HG03103 (cell line): Measurements from ENCODE around the gene MEGF11.
"Not testable (repeated sequence)": the region's sequence is repeated elsewhere in the genome, so short reads cannot be mapped to it uniquely, and the experiment has no call there.

Experiments used
- ATAC-seq: cut with Tn5 transposase; IDR thresholded peaks from one replicate; pipeline ENCODE4 v1.9.1; 2021; ENCODE audit warnings: low read depth; ENCODE audit not compliant: unreplicated experiment

Gene MEGF11

DNA sequence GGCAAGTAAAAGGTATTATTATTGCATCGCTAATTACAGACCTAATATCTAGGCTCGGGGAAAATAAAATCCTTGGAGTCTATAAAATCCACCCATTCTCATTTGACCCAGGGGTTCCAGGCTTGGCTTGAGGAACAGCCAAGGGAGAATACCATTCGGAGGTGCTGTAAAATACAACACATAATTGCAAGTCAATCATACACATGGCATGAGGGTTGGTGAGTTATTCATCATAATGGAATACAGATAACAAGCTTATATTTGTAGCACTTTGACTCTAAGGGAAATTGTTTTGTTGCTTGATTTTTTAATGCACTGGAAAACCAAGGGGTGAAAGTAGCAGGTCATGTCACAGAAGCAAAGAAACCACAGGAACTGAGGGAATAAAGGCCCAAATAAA lies 23.0 kb upstream of the MEGF11 start:
- no peak for ATAC-seq

GRCh38 chr15:66275352-66275751 lies 21.8 kb upstream of the MEGF11 start:
- ATAC-seq: no peak

GRCh38 chr15:66270932-66271331 lies 17.4 kb upstream of the MEGF11 start:
- no peak for ATAC-seq

- no peak for ATAC-seq
Observed at GRCh38 chr15:66269326-66270090, 16.0 kb upstream of the MEGF11 start.

- no peak for ATAC-seq
Observed at GRCh38 chr15:66264859-66265513, 11.4 kb upstream of the MEGF11 start.

GRCh38 chr15:66262837-66263236 lies 9.3 kb upstream of the MEGF11 start:
- ATAC-seq: not testable (repeated sequence)

DNA sequence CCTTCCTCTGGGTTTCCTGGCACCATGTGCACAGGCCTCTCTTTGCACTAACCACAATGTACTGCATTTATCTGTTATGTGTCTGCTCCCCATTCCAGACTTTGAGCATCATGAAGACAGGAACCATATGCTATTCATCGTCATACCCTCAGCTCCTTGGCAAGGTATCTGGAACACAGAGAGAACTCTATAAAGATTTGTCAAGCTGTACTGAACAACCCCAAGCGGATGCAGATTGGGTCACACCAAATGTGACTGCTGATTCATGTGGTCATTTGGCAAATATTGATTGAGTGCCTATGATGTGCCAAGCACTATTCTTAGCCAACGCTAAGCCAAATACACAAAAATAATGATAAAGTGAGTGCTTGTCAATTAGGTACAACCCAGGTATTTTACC lies 7.5 kb upstream of the MEGF11 start:
- ATAC-seq: no peak

DNA sequence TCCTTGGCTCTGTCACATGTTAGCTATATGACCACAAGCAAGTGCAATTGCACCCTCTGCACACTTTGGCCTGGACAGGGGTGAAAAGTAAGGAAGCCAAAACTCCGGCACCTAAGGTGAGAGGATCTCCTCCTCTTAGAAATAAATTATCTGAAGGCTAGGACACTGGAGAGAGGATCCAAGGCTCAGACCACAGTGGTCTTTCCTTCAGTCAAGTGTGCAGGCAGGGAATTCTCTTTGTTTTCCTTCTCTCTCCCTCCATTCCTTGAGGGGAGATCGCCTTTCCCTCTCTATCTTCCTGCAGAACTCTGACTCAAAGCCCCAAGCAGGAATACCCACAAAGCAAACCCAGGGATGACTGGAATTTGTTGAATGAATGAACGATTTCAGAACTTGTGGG lies 3.1 kb upstream of the MEGF11 start:
- ATAC-seq: no peak

DNA sequence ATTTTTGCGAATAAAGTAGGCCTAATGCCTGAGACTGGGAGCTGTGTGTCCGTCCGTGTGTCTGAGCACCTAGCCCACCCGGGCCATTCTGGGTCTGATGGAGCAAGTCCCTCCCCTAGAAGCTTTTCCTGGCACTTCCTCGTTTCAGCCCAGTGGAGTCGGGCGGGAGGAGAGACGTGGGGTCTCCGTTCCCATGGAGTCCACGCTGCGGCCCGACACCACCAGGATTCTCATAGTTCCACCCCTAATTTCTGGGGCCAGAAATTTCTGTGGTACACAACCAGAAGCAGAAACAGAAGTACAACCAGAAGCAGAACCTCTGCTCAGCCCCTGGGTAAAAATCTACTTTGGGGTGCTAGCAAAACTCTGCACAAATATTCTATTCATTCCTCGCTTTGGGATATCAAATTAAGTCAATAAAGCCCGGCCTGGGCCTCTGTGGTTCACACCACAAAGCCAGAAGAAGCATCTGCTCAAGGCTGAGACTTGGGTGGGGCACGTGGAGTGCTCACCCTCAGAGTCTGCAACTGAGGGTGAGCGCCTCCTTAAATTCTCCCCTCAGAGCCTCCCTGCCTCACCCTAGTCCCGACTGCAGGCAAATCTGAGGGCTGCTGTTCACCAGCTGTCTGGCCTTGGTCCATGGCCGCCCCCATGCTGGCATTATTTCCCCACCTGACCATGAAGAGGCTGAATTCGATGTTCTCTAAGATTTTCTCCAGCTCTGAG lies 1.6 kb upstream of the MEGF11 start:
- no peak for ATAC-seq

- no peak for ATAC-seq
Observed at GRCh38 chr15:66254089-66254950, 770 bp upstream of the MEGF11 start.

DNA sequence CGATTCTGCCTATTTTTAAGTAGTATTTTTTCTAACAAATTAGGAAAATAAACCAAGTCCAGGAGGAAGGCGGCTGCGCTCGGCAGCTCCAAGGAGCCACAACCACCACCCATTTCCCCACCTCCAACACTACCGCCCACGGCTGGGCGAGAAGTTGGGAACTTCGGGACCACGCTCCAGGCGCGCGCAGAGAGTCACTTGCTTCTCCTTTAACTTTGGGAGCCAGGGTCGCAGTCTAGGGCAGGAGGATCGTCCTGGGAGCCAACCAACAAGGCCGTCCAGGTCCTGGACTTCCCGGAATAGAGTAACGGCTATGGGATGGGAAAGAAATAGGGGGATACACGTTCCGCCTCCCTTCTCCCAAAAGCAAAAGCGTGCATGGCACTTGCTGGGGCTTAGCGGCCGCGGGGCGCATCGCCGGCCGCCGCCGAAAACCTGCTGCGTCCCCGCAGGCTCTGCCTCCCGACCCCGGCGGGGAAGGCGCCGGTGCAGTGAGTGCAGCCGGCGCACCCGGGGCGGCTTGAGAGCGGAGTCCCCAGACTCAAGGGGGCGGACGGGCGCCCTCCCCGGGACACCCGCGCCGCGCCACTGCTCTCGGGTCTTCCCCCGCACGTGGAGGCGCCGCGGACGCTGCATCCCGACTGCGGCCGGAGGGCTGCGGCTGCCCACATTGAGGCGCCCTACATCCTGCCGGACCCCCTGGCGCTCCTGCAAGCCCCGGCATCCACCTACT lies 699 bp downstream of the MEGF11 start:
- ATAC-seq: no peak

DNA sequence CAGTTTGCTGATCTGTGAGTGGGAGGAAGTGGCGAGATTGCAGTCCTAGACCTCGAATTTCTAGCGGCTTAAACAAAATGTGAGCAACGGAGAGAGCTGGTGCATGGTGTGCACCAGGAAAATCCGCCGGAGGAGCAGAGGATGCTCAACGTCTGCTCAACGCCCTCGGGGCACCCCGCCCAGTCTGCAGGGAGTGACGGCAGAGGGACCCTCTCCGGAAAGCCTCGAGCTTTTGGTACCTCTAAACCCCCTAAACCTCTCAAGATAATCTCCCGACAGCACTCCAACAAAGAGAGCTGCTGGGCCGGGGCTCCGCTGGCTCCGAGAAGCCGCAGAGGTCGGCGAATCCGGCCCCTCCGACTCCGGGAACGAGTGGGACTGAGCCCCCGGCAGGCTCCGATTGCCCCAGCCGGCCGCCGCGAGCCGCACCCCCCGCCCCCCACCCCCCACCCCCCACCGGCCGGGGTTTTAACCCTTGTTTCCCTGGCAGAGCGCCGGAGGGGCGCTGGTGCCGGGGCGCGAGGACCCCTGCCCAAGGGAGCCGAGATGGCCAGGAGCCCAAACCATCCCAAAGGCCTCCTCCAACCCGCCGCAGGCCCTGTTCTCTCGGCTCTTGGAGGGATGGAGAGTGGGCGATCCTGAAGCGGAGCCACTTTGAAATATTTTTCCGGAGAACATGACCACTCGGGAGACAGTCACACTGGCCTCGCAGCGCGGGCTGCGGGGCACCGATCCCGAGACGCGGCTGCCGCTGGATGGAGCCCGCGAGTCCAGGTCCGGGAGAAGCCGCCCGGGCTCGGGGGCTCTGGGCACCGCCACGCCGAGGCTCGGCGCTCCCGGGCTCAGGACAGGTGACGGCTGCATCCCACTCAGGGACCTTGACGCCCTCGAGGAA lies 1.5 kb downstream of the MEGF11 start:
- ATAC-seq: no peak

DNA sequence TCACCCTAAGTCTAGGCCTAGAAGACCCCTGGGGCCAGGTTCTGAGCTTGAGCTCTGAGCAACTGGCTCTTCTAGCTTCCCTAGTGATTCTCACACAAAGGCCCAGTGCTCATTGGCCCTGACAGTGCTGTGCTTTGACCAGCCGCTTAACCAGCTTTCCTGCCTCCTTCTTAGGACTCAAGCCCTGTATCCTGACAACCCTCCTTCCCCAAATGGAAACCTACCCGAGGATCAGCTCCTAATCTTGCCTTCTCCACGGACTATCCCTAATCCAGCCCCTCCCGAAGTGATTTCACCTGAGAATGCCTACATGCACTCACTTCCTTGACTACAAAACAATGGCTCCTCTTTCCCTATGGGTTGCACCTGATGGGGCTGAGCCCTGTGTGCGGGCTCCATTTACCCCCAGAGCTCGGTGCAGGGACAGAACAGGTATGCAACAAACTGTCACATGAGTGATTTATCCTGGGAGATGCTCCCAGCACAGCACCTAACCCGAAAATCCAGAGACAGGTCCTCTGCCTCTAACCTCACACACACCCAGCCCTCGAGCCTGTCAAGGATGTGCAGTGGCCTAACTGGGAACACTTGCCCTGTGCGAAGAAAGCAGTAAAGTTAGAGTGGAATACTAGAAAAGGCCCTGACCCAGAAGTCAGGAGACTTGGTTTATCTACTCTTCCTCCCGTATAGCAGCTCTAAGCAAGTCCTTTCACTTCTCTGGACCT lies 2.3 kb downstream of the MEGF11 start:
- ATAC-seq: no peak

- no peak for ATAC-seq
Observed at GRCh38 chr15:66249605-66250174, 3.9 kb downstream of the MEGF11 start.

GRCh38 chr15:66246937-66247336 lies 6.6 kb downstream of the MEGF11 start:
- no peak for ATAC-seq

- not testable (repeated sequence) for ATAC-seq
Observed at GRCh38 chr15:66245832-66246231, 7.7 kb downstream of the MEGF11 start.

GRCh38 chr15:66241908-66242285 lies 11.7 kb downstream of the MEGF11 start:
- ATAC-seq: no peak
